HG03196 (cell line): Measurements from ENCODE around the gene POU3F2.

ENCODE experiments used
- ATAC-seq: cut with Tn5 transposase; IDR thresholded peaks from one replicate; pipeline ENCODE4 v1.9.1; 2021; ENCODE audit not compliant: unreplicated experiment

The POU3F2 gene

DNA sequence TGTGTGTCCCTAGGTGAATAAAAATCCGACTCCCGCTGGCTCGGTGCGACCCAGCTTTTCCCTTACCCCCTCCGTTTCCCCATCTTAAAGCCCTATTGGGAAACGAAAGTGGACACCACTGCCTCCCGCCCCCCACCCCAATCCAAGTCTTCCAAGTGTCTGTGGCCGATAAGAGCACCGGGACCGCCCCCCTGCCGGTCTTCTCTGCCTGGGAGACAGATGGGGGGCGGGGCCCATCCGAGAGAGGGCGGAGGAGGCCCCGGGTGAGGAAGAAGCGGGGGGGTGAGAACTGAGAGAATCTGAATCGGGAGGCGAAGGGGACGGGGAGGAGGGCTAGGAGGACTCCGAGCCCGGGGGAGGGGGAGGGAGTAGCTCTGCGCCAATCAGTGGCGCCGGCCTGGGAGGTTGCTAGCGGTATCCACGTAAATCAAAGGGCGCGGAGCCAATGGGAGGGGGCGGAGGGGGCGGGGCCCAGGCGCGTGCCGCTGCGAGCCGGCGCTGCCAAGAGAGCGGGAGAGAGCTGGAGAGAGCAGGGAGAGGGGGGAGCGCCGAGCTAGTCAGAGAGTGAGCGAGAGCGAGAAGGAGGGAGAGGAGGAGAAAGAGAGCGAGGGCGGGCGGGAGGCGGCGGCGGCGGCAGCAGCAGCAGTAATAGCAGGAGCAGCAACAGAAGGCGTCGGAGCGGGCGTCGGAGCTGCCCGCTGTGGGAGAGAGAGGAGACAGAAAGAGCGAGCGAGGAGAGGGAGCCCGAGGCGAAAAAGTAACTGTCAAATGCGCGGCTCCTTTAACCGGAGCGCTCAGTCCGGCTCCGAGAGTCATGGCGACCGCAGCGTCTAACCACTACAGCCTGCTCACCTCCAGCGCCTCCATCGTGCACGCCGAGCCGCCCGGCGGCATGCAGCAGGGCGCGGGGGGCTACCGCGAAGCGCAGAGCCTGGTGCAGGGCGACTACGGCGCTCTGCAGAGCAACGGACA is at the start of gene POU3F2:
POU3F2 (plus strand) TSS at position 515 of the 972 bp plus-strand sequence; CDS start at position 815, 300 bp downstream.
- ATAC-seq: peak; percentile 75

DNA sequence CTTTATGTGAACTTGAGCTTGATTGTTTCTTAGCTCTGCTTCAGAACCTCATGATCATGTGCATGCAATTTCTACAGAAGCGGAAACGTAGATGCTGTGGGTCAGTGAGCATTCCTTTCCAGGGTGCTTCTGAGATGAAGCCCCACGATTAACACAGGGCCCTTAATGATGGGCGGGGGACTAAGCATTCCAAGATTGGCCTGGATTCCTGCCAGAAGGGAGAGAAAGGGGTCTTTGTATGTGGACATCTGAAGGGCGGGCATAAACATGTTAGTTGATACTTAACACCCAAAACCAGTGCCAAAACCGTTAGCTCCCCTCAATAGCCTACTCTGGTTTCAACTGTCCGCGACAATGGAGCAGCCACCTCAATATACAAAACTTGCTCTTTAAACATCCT is 46.9 kb upstream of the POU3F2 start:
- ATAC-seq: no peak

DNA sequence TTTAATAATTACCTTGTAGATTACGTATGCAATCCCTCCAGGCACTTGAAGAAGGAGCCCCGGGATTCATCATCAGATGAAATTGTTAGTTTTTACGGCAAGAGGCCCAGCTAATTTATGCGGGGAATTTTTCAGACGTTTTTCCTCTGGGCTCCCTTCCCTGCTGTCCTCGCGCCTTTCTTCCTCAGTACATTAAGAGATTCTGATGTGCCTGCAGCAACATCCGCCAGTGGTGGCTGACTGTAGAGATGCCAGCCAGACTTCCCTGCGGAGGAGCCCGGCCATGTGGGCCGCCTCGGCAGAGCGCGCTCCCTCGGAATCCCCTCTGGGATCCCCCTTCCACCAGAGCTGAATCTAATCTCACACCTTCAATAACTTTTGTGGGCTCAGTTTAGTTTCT is 46.4 kb upstream of the POU3F2 start:
- ATAC-seq: no peak

DNA sequence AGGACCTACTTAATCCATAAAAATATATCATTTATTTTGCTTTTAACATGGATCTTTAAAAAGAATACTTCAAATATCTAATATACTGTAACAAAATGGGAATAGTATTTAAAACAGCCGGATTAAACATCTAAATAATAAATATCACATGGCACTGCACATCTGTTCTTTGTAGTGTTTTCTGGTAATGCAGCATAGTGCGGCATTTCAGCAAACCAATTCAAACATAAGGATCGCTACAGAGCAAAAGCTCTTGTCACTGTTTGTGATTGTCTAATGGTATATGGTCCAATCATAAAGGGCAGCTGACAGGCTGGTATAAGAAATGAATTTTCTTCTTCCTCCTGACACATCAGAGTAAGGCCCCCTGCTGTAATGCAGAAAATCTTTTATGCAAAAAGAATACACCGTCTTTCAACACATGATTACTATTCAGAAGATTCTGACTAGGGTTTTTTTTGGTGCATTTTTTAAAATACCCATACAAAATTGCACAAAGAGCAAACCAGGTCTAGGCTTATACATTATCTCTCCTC is 40.0 kb upstream of the POU3F2 start:
- ATAC-seq: no peak

DNA sequence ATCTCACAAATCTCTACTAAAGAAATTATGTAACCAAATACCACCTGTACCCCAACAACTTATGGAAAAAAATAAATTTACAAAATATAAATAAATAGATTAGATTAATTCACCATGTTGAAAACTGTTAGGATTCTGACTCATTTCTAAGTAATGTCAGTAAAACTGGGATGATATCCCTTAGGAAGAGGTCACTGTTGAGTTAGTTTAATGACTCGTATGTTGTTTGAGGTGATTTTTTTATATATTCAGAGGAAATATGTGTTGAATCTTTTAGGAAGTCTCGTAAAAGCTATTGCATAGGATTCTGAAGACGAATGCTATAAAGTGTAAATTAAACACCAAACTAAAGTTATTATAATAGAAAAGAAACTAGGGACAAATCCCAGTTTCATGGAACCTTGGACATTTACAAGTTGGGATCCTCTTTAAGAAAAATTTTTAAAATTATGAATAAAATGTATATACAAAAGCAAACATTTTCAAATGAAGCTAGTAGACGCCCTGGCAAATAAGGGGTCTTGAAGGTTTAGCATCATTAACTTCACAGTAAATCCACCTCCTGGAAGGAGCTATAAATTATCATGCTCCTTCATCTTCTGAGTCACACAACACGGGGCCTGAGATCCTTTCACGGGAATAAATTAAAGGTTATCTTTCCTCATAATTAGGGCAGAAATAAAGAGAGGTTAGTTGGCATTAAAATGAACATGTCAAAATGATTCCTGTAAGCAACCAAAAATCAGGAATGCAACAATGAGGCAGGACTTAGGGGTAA is 37.0 kb upstream of the POU3F2 start:
- no peak for ATAC-seq

DNA sequence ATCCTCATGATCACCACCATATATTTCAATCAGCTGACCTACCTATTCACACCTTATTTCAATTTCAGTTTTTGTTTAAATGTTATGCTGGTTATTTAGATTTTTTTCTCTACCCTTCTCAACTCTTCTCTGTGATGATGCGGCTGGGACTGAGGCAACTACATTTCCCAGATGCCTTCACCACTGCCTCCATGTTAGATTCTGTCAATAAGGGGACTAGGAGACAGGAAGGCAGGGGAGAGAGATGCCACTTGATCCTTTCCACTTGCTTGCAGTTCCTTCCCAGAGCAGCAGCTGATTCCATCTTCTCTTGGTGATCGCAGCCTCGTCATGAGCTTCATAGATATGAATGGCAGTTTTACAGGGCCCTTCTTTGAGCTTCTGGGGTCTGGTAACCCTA is 33.5 kb upstream of the POU3F2 start:
- ATAC-seq: no peak

DNA sequence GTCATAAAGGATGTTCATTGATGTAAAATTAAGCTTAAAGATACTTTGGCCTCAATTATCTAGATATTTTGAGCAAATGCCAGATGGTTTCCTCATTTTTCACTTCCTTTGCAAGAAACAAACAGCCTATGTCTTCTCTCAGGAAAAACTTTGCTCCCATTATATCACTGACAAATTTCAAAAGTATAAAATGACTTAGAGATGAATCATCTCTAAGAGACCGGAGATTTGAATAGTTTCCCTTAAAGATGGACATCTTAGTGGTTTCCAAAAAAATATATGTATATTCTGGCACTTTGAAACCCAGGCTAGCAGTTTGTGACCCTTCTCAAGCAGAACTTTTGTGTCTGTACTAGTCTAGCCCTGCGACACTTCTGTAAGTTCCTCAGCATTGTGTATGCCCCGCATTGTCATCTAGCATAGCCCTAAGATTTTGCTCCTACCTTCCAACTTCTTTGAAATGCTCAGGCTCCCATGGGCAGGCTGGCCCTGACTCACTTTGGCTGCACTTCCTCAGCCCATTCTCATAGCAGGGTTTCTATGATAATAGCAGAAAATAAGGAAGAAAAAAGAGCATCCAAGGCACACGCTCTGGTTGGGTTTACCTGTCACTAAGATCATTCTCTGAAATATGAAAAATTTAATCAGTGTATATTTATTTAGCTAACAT is 25.7 kb upstream of the POU3F2 start:
- ATAC-seq: no peak

DNA sequence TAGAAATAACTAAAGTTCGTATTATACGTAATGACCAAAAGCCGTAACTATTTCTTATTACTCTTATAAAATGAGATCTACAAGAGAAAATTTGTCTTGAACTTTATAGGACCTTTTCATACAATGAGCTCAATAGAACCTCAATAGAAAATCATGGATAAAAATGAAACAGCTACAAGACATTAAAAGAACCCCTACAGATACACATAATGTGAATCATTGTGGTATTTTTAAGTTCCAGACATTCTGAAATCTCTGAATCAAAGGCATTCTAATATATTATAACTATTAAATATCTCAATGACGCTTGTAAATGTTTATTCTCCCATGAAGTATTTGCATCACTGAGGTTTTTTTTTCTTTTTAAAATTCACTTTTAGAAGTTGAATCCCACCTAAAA is 22.2 kb upstream of the POU3F2 start:
- ATAC-seq: no peak

DNA sequence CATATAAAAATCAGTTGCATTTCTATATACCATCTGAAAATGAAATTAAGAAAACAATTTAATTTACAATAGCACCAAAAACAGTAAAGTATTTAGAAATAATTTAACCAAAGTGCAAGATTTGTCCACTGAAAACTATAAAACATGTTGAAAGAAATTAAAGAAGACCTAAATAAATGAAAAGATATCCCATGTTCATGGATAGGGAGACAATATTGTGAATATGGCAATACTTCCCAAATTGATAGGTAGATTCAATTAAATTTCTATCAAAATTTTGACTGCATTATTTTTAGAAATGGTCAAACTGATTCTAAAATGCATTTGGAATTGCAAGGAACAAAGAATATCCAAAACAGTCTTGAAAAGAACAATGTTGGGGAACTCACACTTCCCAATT is 17.6 kb upstream of the POU3F2 start:
- no peak for ATAC-seq

DNA sequence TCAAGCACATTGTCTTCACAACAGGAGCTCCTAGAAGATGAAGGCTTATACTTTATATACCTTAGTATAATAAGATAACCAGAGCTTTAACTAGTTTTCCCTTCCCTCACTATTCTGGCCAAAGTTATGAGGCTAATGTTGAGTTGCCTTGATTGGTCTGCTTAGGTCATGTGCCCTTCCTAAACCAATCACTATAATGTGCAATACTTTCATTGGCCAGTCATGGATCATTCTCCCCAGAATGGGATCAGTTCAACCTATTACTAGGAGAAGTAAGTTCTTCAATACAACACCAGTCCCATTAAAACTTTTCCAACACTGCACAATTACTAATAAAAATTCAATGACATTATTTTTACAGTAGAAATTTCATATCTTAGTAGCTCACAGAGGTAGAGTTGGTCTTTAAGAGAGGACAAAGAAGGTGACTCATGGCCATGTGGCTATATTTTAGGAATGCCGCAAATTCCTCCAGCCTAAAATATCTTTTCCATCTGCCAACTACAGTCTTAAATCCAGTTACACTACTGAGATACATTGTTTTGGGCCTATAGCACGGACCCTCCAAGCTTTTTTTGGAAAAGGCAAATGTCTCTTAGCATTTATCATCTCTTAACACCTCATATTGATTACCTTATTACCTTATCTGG is 12.5 kb upstream of the POU3F2 start:
- ATAC-seq: no peak

DNA sequence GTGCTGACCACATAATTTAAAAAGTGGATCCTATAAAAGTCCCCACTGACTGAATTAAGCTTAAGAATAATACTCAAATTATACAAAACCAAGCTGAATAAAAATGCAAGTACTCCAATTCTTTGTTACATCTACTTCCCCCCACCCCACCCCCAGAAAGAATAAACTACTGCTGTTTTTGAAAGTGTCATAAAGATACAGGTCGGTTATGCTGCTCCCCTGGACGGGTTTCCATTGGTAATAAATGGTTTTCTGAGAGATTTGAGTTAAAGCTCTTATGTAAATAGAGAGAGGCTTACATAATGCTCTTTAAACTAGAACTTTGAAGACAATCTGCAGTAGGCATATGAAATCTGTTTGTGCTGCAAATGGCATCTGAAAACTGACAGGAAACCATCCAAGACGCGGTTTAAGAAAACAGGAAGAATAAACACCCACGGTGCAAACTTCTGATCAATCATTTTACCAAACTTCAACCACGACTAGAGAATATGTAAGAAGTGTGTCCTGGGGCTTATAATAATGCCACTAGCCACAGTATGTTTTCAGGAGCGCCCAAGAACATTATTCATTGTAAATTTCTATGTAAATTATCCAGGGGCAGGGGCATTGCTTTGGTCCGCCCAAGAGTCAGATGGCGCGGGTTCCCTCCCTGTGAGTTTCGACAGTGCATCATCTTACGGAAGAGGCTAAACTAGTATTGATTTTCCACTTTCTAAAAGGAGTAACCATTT is 10.8 kb upstream of the POU3F2 start:
- no peak for ATAC-seq

DNA sequence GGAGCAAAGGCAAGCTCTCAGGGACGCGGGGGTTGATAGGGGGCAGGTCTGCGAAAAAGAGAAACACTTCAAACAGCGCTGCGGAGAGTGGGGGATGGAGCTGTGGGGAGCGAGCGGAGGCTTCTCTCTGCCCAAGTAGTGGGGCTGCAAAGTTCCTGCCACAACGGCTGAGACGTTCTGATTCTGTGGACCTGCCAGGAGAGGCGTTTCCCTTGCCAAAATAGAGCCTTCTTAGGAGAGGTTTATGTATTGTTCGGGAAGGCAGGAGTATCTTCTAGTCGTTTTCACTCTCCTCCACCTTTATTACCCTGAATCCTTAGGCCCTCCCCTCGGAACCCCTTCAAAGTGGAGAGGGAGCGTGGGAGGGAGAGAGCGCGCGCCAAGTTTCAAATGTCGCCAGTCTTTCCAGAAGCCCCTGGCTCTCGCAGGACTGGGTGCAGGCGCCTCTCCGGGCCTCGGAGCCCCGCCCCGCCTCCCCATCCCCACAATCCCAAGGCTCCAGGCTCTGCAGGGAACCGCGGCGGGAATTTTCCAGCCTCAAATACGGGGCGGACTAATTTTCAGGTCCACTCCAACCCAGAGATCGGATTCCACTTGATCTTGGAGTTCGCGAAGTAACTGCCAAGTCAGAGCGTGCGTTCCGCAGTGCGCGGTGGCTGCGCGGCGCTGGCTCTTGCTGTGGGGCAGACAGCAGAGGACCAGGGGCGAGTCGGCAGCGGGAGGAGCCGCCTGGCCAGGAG is 10.0 kb upstream of the POU3F2 start:
- no peak for ATAC-seq

DNA sequence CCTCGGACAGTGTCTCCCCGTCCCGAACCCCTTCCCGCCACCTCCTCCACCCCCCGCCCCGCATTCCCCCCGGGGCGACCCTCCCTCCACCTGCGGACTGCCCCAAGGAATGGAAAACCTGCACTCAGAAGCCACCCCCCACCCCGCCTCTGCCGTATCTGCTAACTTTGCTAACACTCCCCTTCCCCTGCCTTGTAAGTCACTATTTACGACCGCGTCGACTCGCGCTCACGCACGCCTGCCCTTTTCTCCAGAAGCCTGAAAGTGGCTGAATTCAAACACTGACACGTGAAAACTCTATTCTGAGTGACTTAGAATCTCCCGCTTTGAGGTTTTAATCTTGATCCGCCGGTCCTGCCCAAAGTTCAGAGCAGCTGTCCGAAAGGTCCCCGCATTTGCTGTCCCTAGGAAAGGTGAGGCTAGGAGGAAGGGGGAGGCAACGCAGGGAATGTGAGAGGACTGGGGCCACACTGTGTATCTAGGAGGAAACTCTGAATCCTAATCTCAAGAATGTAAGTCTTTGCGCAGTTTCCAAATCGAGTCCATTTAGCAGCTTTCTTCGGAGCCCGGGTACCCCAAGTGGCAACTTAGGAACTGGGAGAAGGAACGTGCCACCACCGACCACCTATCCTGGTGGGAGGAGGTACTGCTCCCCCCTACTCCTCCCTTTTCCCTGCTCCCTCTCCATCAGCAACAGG is 9.3 kb upstream of the POU3F2 start:
- no peak for ATAC-seq

DNA sequence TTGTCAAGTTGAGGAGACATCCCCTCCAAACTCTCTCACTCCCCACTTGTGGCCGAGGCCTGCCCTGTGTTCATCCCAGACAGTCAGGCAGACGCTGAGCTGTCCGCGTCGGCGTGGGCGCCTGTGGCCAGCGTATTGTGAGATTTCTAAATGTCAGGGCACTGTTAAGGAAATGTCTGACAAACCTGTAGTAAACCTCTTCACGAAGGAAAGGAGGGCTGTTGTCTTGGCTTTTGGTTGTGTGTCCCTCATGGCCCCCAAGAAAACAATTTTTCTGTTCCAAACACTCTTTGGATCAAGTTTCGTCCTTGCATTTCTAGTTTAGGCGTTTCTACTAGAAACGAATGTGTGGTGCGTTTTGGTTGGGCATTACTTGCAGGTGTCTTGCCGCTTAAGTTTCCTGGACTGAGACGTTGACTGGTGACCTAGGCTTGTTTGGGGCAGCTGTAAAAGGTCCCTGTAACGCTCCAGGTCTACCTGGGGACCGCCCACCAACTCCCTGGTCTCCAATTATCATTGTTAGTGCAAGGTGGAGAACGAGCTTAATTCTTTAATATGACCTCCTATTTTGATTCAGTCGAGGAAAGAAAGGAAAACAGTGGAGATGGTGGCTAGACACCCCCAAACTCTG is 8.7 kb upstream of the POU3F2 start:
- ATAC-seq: no peak

DNA sequence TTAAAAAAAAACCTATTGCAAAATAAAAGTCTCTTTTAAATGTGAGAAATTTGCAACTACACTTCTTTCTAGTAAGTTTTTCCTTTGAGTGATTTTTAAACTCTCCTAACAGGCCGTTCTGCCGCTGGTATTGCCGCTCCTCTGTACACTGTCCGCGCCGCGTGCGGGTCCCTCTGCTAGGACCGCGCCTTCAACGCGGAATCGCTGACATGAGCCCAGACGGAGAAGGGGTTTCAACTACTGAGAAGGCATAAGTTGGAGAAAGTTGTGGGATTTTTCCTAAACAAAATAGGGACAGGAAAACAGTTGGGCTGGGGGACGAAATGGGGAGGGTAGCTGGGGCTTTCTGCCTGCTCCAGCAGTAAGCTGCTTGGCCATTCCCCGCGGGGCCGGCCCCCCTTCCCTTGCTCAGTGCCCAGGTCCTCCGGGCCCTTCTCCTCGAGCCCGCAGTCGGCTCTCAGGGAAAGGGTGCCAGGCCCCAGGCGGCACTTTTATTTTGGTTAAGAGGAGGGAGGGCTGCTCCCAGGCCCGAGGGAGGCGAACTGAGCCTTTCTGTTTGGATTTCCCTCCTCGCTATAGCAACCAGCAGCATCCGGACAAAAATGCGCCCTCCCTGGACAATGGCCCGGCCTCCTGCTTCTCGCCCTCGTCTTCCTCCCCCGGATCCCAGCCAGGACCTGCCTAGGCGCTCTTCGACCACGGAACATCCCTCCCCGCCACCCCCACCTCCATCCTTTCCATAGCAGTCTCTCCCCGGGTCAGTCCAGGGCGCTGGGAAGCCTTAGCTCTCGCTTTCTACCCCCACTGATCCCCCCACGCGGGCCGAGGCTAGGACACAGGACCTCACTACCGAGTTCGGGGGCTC is 6.8 kb upstream of the POU3F2 start:
- no peak for ATAC-seq

DNA sequence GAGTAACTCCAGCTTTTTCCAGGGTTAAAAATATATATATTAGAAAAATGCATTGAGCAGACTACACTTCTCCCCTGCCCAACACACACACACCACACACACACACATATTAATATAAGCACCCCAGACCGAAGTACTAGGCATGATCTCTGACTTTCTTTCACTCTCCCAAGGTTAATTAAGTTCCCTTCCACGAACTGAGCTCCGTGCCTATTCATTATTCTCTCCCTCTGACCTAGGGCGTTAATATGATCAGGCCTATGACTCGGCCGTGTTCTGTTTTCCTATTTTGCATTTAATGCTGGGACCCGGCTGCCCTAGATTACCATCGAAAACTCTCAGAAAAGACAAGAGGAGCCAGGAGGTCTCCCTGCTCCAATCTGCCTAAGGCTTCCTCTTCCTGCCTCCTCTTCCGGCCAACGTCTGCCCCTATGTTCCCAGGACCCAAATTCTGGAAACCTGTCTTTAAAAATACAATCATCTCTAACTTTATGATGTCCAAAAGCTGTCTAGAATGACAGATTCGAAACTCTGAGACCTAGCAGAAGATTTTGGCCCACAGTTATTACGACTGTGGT is 6.1 kb upstream of the POU3F2 start:
- ATAC-seq: no peak

DNA sequence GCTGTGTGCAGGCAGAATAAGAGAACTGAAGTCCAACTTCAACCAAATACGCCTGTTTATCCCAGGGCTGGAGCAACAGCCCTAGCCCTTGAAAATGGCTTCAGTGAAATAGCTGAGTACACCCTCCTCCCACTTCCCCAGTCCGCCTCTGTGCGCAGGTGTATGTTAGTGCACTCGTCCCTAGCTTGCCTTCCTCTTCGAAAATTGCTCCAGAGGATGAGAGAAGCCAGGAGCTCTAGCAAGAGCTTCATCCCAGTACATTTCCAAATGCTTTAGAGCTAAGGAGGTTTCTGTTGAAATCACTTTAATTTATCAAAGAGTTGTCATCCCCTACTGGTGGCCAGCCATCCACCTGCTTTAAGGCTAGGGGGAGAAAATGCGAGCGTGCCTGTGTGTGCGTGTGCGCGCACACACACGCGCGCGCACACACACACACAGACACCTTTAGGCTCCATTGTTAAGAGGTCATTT is 5.4 kb upstream of the POU3F2 start:
- no peak for ATAC-seq
